GM12878 (cell line): ENCODE data around the gene BRI3BP. TPM values are rescaled to one million over a fixed set of nuclear protein-coding genes. Genes with fewer than 3 reads are reported as not detected.

Source experiments
- BACH1 ChIP-seq: fragments of 450-650 bp; IDR thresholded peaks from 2 replicates; pipeline ENCODE4 v1.6.1; 2017; ENCODE audit warnings: mild to moderate bottlenecking, borderline replicate concordance
- CEBPZ ChIP-seq: fragments of 150-350 bp; IDR thresholded peaks from 2 replicates; pipeline ENCODE4 v1.6.1; 2016; ENCODE audit warnings: low read depth, low read length
- CREB1 ChIP-seq: IDR thresholded peaks from 2 replicates; pipeline ENCODE4 v1.6.1; 2012; ENCODE audit warnings: low read depth, mild to moderate bottlenecking, inconsistent platforms
- ETV6 ChIP-seq, 2 experiments: fragments of 450-650 bp in 1 of 2; IDR thresholded peaks in 1 of 2; conservative IDR thresholded peaks in 1 of 2; 2 replicates each; pipeline ENCODE4 v1.6.1; 2014; ENCODE audit warnings: antibody characterized with exemption in 1 of 2, borderline replicate concordance in 1 of 2, low read depth in 1 of 2, mild to moderate bottlenecking in 1 of 2, moderate library complexity in 1 of 2
- KAT2A ChIP-seq: conservative IDR thresholded peaks from 2 replicates; pipeline ENCODE4 v1.6.1; 2011; ENCODE audit warnings: low read depth, low read length; ENCODE audit not compliant: control insufficient read depth
- KLF5 ChIP-seq: fragments of 450-650 bp; IDR thresholded peaks from 2 replicates; pipeline ENCODE4 v1.6.1; 2014; ENCODE audit warnings: mild to moderate bottlenecking; ENCODE audit not compliant: partially characterized antibody
- NRF1 ChIP-seq: conservative IDR thresholded peaks from 2 replicates; pipeline ENCODE4 v1.6.1; 2011; ENCODE audit warnings: mild to moderate bottlenecking, low read depth, low read length, improper control_type of control experiment
- POLR2AphosphoS2 ChIP-seq: IDR thresholded peaks from 2 replicates; pipeline ENCODE4 v1.6.1; 2011; ENCODE audit warnings: low read depth, mild to moderate bottlenecking, low read length, improper control_type of control experiment, moderate library complexity
- RELA ChIP-seq: fragments of 450-650 bp; IDR thresholded peaks from 2 replicates; pipeline ENCODE4 v1.8.0; 2014; ENCODE audit warnings: borderline replicate concordance; ENCODE audit not compliant: partially characterized antibody
- STAT3 ChIP-seq: IDR thresholded peaks from 2 replicates; pipeline ENCODE4 v1.6.1; 2011; ENCODE audit warnings: low read depth, low read length, improper control_type of control experiment
- TAF1 ChIP-seq: IDR thresholded peaks from 2 replicates; pipeline ENCODE4 v1.6.1; 2011; ENCODE audit warnings: mild to moderate bottlenecking, low read depth, low read length, borderline replicate concordance
- ZBTB33 ChIP-seq: fragments of 450-650 bp; IDR thresholded peaks from 2 replicates; pipeline ENCODE4 v1.6.1; 2017; ENCODE audit warnings: mild to moderate bottlenecking
- ZBTB4 ChIP-seq: fragments of 450-650 bp; formaldehyde crosslinking; IDR thresholded peaks from 2 replicates; pipeline ENCODE4 v1.4.0; 2022; ENCODE audit warnings: mild to moderate bottlenecking, moderate library complexity
- ZNF622 ChIP-seq: fragments of 450-650 bp; IDR thresholded peaks from 2 replicates; pipeline ENCODE4 v1.6.1; 2017; ENCODE audit warnings: mild to moderate bottlenecking, inconsistent platforms
- polyA plus RNA-seq, 11 experiments: library from polyadenylated mRNA; depleted of rRNA in 4 of 11; unstranded in 6 of 11; stranded (reverse) in 5 of 11; fragments of >200 nt; fragmentation: Nextera tagmentation in 4 of 11; fragmentation: Illumina TruSeq in 1 of 11; extraction: Ambion mirVana in 4 of 11; extraction: Trizol in 1 of 11; gene quantifications; 1 replicate in 1 of 11; 2 replicates in 10 of 11; pipeline versions ENCODE4 v1.2.1 to v1.2.3, GENCODE V29; 2011 to 2016; ENCODE audit warnings: inconsistent platforms in 2 of 11, missing spikeins in 2 of 11, low read depth in 1 of 11
- total RNA-seq, 4 experiments: library from RNA; depleted of rRNA in 3 of 4; stranded (reverse); fragments of >200 nt in 3 of 4; fragmentation: Illumina TruSeq in 1 of 4; extraction: Trizol in 1 of 4; gene quantifications; 2 replicates each; pipeline versions ENCODE4 v1.2.1 to v1.2.3, GENCODE V29; 2013 to 2021

BRI3BP gene
- total and polyA plus RNA-seq, 10 of the 15 experiments (the other 5 are each of a cell fraction or from before 2014, with no cell fraction given), result 11.5 to 37.0 (median 28.5) TPM

- TF ChIP-seq POLR2AphosphoS2 (no peak), KLF5 (no peak), TAF1 (no peak), ZNF622 (no peak), KAT2A (no peak), CEBPZ (no peak), NRF1 (no peak), STAT3 (no peak), CREB1 (no peak), RELA (no peak), ZBTB4 (CRISPR knock-in tag) (no peak), ETV6 (conservative IDR thresholded peaks at IDR 0.05 in 1 of 2, IDR thresholded peaks at IDR 0.05 in 1 of 2; ENCODE audit: borderline replicate concordance in 1 of 2, low read depth in 1 of 2) (0 out of 4 replicates have a peak, but pooled peaks of 1 of the 2 experiments have one; percentile 57), BACH1 (no peak), ZBTB33 (no peak)
Observed at GRCh38 chr12:124992874-124993625, 395 bp upstream of the BRI3BP start (continued).
